Measurements from ENCODE around the gene TULP4.

TULP4 gene

DNA sequence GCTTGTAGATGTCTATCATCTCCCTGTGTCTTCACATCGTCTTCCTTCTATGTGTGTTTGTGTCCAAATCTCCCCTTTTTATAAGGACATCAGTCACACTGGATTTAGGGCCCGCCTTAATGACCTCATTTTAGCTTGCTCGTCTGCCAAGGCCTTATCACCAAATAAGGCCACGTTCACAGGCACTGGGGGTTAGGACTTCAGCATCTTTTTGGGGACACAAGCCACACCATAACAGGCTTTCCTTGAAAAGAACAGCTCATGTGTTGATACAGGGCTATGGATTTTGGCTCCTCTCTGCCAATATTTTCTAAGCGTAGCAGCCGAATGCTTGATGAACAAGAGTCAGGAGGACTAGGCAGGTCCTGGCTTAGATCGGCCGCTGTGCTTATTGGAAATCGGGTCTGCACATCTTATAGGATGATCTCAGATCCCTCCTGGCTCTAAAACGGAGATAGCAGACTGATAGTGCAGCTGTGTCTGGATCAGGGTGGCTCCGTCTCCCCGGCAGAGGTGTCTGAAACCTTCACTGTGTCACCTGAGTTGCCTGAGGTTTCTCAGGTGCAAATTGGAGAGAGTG, 231.4 kb downstream of the TULP4 start:
- no peak for TF ChIP-seq CTCF (IDR thresholded peaks at IDR 0.05; ENCODE audit: insufficient read depth, low read length, missing control alignments)
- DNase-seq (ENCODE audit: low read depth, low spot score) = no peak
- POLR2A ChIA-PET = no interaction called here
- H3K4me3 ChIP-seq (ENCODE audit: low read depth, low read length) = no peak overlapping the region
- CTCF ChIA-PET = interaction anchor here (1.4 kb wide), 1 partner anchor 25 kb away, joined by 5 read pairs; no protein-coding TSS in a partner anchor

- no peak for TF ChIP-seq CTCF (IDR thresholded peaks at IDR 0.05; ENCODE audit: insufficient read depth, low read length, missing control alignments)
- DNase-seq (ENCODE audit: low read depth, low spot score) = no peak
- CTCF ChIA-PET = interaction anchor here (1.4 kb wide), 1 partner anchor 26 kb away, joined by 5 read pairs; no protein-coding TSS in a partner anchor
- no peak overlapping the region for H3K4me3 ChIP-seq (ENCODE audit: low read depth, low read length)
- POLR2A ChIA-PET = no interaction called here
Measured at GRCh38 chr6:158544428-158544827, 232.2 kb downstream of the TULP4 start.

DNA sequence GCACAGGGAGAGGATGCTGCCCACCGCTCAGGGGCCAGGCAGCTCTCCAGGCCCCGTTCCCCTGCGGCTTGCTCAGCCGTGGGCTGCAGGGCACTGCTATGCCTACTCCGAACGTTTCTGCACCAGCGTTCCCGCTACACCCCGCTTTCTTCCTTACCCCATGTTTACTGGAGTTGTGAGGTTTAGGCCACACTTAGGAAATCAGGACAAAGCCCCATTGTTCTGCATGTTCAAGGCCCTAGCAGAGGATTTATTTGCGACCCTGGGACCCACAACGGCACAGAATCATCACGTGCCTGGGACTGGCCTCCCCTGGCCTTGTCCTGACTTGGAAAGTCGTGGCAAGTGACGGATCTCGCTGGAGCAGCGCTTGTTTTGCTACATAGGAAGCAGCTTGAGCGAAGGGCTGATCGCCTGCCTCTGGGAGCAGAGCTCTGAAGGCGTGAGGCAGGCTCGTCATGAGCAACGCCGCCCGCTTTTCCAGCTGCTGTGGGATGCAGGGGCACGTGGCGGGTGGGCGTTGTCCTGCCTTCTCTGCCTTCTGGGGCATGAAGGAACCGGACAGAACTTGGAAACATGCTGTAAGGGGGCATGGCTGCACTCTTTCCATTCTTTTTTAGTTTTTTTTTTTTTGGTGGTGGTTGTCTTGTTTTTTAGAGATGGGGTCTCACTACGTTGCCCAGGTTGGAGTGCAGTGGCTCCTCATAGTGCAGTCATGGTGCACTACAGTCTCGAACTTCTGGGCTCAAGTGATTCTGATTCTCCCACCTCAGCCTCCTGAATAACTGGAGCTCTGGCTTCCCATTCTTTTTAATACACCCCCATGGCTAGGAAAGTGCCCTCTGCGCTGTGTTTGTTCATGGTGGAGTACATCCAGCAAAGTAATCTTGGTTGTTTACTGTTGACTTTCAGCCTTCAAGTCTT, 233.0 kb downstream of the TULP4 start:
- TF ChIP-seq CTCF (IDR thresholded peaks at IDR 0.05; ENCODE audit: insufficient read depth, low read length, missing control alignments) = no peak
- no peak for DNase-seq (ENCODE audit: low read depth, low spot score)
- ChIA-PET POLR2A (no interaction called here), CTCF (no interaction called here)
- no peak overlapping the region for H3K4me3 ChIP-seq (ENCODE audit: low read depth, low read length)

DNA sequence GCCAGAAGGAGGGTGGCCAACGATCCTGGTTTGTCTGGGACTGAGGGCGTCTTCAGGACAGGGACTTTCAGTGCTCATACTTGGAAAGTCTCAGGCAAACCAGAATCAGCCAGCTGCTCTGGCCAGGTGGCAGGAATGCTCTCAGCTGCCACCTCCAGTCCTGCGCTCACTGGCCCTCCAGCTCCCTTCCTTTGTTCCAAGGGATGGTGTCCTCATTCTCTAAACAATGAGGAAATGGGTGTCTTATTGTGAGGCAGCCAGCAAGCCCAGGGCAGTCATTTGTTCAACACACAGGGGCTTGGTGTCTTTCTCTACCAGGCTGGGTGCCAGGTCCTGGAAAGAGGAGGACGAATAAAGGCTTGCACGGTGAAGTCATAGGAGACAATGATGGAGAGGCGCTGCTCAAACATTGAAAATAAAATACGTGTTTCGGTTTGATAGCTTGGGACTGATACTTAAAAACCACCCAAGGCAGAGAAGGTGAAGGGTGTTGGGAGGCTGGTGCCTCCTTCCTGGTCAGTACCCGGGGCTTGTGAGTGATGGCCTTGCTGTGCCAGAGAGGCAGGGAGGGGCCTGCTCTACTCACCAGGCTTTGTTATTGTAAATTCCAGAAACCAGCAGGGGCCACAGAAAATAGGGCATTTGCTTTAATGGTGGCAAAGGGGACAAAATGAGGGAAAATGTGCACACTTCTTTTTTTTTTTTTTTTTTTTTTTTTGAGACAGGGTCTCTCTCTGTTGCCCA, 236.3 kb downstream of the TULP4 start:
- POLR2A ChIA-PET = no interaction called here
- TF ChIP-seq CTCF (IDR thresholded peaks at IDR 0.05; ENCODE audit: insufficient read depth, low read length, missing control alignments) = no peak
- no peak for DNase-seq (ENCODE audit: low read depth, low spot score)
- CTCF ChIA-PET = interaction anchor here (1.0 to 1.2 kb wide), 4 partner anchors 11 to 328 kb away, joined by 3 to 4 read pairs (median 3); partner anchors contain the start of gene TMEM181
- no peak overlapping the region for H3K4me3 ChIP-seq (ENCODE audit: low read depth, low read length)

DNA sequence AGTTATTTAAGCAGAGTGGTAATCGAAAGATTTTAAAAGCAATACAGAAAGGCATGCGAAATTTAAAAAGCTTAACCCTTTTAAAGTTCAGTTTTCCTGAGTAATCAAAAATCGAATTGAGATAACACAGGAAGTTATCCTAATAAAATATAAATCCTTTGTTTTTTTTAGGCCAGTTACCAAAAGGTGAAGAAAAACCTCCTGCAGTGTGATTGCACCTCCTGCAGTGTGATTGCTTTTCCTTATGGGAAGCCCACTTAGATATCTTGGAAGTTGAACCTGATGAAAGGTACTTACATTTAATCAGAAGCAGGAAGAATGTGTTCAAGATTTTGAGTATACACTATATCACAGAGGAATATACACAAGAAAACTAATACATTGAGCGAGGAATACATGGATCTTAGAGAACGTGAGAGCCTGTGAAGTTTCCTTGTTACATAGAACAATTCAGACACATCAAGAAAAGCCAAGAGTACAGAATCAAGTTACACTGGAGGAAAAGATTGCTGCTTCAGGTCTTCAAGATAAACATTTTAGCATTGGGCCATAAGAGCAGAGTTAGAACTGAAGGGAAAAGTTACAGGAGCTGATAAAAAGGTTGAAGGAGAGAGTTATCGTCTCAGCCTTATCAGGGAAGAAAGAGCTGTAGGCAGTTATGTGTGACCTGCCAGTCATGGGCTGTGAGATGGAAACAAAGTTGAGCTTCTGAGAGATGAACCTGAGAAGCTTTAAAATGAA, 240.0 kb downstream of the TULP4 start:
- ChIA-PET POLR2A (no interaction called here), CTCF (interaction anchor here (0.7 to 2.1 kb wide), 2 partner anchors 13 to 331 kb away, joined by 3 to 9 read pairs; no protein-coding TSS in a partner anchor)
- no peak for DNase-seq (ENCODE audit: low read depth, low spot score)

More for the DNA sequence above, 240.0 kb downstream of the TULP4 start:
- TF ChIP-seq CTCF (IDR thresholded peaks at IDR 0.05; ENCODE audit: insufficient read depth, low read length, missing control alignments) = no peak
- no peak overlapping the region for H3K4me3 ChIP-seq (ENCODE audit: low read depth, low read length)

Data from AG04449 (cell line).